Neural cell (in vitro differentiated cells): Measurements from ENCODE around the gene DNAJB11.
"Not testable (repeated sequence)": the region's sequence is repeated elsewhere in the genome, so short reads cannot be mapped to it uniquely, and the experiment has no call there.

ENCODE experiments used
- EZH2 ChIP-seq: fragments of 200-600, 300-800 bp; shearing (Covaris generic), sonication (generic); IDR thresholded peaks from 2 replicates; pipeline ENCODE4 v1.6.1; 2014; ENCODE audit warnings: antibody characterized with exemption, low read length, borderline replicate concordance, mild to moderate bottlenecking; ENCODE audit not compliant: insufficient read depth, poor library complexity, severe bottlenecking
- MXI1 ChIP-seq: fragments of 450-650 bp; conservative IDR thresholded peaks from 2 replicates; pipeline ENCODE4 v1.6.1; 2014; ENCODE audit warnings: antibody characterized with exemption, mild to moderate bottlenecking; ENCODE audit not compliant: poor library complexity, severe bottlenecking
- POLR2AphosphoS5 ChIP-seq: IDR thresholded peaks from 2 replicates; pipeline ENCODE4 v1.6.1; 2012
- RAD21 ChIP-seq: fragments of 450-650 bp; conservative IDR thresholded peaks from 2 replicates; pipeline ENCODE4 v1.6.1; 2014; ENCODE audit warnings: antibody characterized with exemption, mild to moderate bottlenecking, moderate library complexity
- SMC3 ChIP-seq: fragments of 450-650 bp; conservative IDR thresholded peaks from 2 replicates; pipeline ENCODE4 v1.6.1; 2014; ENCODE audit warnings: antibody characterized with exemption, mild to moderate bottlenecking, moderate library complexity; ENCODE audit not compliant: poor library complexity
- TF ChIP-seq, protein P1 (sequence below): fragments of 450-650 bp; IDR thresholded peaks from 2 replicates; pipeline ENCODE4 v1.5.1; 2014; ENCODE audit warnings: antibody characterized with exemption, mild to moderate bottlenecking, moderate library complexity; ENCODE audit not compliant: poor library complexity, severe bottlenecking
- TF ChIP-seq, protein P2 (sequence below): IDR thresholded peaks from 2 replicates; pipeline ENCODE4 v1.6.1; 2012; ENCODE audit warnings: borderline replicate concordance

DNA sequence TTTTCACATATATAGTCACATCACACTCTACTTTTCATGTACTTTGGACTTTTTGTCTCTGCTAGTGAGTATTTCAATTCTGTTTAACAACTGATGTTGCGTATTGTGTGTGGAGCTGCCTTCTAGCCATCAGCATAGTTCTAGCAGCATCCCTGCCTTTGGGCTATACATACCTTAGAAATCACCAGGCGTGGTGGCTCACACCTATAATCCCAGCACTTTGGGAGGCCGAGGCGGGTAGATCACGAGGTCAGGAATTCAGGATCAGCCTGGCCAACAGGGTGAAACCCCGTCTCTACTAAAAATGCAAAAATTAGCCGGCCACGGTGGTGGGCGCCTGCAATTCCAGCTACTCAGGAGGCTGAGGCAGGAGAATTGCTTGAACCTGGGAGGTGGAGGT lies 15.7 kb downstream of the DNAJB11 start:
- TF ChIP-seq, protein P1, sequence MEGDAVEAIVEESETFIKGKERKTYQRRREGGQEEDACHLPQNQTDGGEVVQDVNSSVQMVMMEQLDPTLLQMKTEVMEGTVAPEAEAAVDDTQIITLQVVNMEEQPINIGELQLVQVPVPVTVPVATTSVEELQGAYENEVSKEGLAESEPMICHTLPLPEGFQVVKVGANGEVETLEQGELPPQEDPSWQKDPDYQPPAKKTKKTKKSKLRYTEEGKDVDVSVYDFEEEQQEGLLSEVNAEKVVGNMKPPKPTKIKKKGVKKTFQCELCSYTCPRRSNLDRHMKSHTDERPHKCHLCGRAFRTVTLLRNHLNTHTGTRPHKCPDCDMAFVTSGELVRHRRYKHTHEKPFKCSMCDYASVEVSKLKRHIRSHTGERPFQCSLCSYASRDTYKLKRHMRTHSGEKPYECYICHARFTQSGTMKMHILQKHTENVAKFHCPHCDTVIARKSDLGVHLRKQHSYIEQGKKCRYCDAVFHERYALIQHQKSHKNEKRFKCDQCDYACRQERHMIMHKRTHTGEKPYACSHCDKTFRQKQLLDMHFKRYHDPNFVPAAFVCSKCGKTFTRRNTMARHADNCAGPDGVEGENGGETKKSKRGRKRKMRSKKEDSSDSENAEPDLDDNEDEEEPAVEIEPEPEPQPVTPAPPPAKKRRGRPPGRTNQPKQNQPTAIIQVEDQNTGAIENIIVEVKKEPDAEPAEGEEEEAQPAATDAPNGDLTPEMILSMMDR = not testable (repeated sequence)
- TF ChIP-seq, protein P2, sequence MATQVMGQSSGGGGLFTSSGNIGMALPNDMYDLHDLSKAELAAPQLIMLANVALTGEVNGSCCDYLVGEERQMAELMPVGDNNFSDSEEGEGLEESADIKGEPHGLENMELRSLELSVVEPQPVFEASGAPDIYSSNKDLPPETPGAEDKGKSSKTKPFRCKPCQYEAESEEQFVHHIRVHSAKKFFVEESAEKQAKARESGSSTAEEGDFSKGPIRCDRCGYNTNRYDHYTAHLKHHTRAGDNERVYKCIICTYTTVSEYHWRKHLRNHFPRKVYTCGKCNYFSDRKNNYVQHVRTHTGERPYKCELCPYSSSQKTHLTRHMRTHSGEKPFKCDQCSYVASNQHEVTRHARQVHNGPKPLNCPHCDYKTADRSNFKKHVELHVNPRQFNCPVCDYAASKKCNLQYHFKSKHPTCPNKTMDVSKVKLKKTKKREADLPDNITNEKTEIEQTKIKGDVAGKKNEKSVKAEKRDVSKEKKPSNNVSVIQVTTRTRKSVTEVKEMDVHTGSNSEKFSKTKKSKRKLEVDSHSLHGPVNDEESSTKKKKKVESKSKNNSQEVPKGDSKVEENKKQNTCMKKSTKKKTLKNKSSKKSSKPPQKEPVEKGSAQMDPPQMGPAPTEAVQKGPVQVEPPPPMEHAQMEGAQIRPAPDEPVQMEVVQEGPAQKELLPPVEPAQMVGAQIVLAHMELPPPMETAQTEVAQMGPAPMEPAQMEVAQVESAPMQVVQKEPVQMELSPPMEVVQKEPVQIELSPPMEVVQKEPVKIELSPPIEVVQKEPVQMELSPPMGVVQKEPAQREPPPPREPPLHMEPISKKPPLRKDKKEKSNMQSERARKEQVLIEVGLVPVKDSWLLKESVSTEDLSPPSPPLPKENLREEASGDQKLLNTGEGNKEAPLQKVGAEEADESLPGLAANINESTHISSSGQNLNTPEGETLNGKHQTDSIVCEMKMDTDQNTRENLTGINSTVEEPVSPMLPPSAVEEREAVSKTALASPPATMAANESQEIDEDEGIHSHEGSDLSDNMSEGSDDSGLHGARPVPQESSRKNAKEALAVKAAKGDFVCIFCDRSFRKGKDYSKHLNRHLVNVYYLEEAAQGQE = not testable (repeated sequence)
- not testable (repeated sequence) for TF ChIP-seq RAD21, MXI1, POLR2AphosphoS5, EZH2, SMC3
